IPS-18a (cell line): ENCODE data around the gene FOXF2.

ENCODE experiments used
- H3K27ac ChIP-seq: one replicate; pipeline ENCODE4 v1.5.1; 2013; ENCODE audit warnings: low read length
- H3K27me3 ChIP-seq: one replicate; pipeline ENCODE4 v1.6.1; 2013; ENCODE audit warnings: mild to moderate bottlenecking, low read length; ENCODE audit not compliant: control insufficient read depth, insufficient read depth
- H3K36me3 ChIP-seq: one replicate; pipeline ENCODE4 v1.6.1; 2013; ENCODE audit warnings: low read depth, low read length; ENCODE audit not compliant: control insufficient read depth
- H3K4me1 ChIP-seq: one replicate; pipeline ENCODE4 v1.6.1; 2013; ENCODE audit warnings: low read depth, low read length; ENCODE audit not compliant: control insufficient read depth
- H3K4me3 ChIP-seq: one replicate; pipeline ENCODE4 v1.5.1; 2013; ENCODE audit warnings: low read length
- H3K9ac ChIP-seq: one replicate; pipeline ENCODE4 v1.6.1; 2013; ENCODE audit warnings: mild to moderate bottlenecking, low read length, moderate library complexity
- H3K9me3 ChIP-seq: one replicate; pipeline ENCODE4 v1.6.1; 2013; ENCODE audit warnings: low read depth, low read length; ENCODE audit not compliant: control insufficient read depth

Gene FOXF2

GRCh38 chr6:1420382-1420781 lies 31.0 kb downstream of the FOXF2 start:
- Histone ChIP-seq H3K36me3 (no peaks in the 10 kb centered on the region), H3K4me3 (no peak overlapping the region), H3K9me3 (no peaks in the 10 kb centered on the region), H3K27ac (no peak overlapping the region), H3K9ac (no peak overlapping the region), H3K4me1 (no peaks in the 10 kb centered on the region), H3K27me3 (peaks cover 7% of the 10 kb centered on the region)

GRCh38 chr6:1422290-1422689 lies 32.9 kb downstream of the FOXF2 start:
- no peak overlapping the region for H3K9ac ChIP-seq
- H3K9me3 ChIP-seq, result no peaks in the 10 kb centered on the region
- no peak overlapping the region for H3K27ac ChIP-seq
- no peaks in the 10 kb centered on the region for H3K4me1 ChIP-seq
- H3K4me3 ChIP-seq, result no peak overlapping the region
- H3K27me3 ChIP-seq, result peaks cover 7% of the 10 kb centered on the region
- no peaks in the 10 kb centered on the region for H3K36me3 ChIP-seq

- no peaks in the 10 kb centered on the region for H3K4me1 ChIP-seq
- no peak overlapping the region for H3K9ac ChIP-seq
- H3K36me3 ChIP-seq, result no peaks in the 10 kb centered on the region
- peaks cover 7% of the 10 kb centered on the region for H3K27me3 ChIP-seq
- no peaks in the 10 kb centered on the region for H3K9me3 ChIP-seq
- no peak overlapping the region for H3K27ac ChIP-seq
- H3K4me3 ChIP-seq, result no peak overlapping the region
Measured at GRCh38 chr6:1423578-1423977, 34.2 kb downstream of the FOXF2 start.

GRCh38 chr6:1424306-1424927 lies 35.0 kb downstream of the FOXF2 start:
- Histone ChIP-seq H3K27me3 (peaks cover 7% of the 10 kb centered on the region), H3K4me3 (no peak overlapping the region), H3K9me3 (no peaks in the 10 kb centered on the region), H3K27ac (no peak overlapping the region), H3K36me3 (no peaks in the 10 kb centered on the region), H3K9ac (no peak overlapping the region), H3K4me1 (no peaks in the 10 kb centered on the region)

GRCh38 chr6:1426416-1426815 lies 37.0 kb downstream of the FOXF2 start:
- no peak overlapping the region for H3K4me3 ChIP-seq
- H3K27ac ChIP-seq, result no peak overlapping the region

GRCh38 chr6:1435806-1436205 lies 46.4 kb downstream of the FOXF2 start:
- Histone ChIP-seq H3K27ac (no peak overlapping the region), H3K4me1 (peaks cover 9% of the 10 kb centered on the region), H3K27me3 (no peaks in the 10 kb centered on the region), H3K36me3 (no peaks in the 10 kb centered on the region), H3K9ac (no peak overlapping the region), H3K9me3 (peaks cover 5% of the 10 kb centered on the region), H3K4me3 (no peak overlapping the region)

More at GRCh38 chr6:1426416-1426815, 37.0 kb downstream of the FOXF2 start:
- H3K36me3 ChIP-seq, result no peaks in the 10 kb centered on the region
- H3K27me3 ChIP-seq, result peaks cover 7% of the 10 kb centered on the region
- no peaks in the 10 kb centered on the region for H3K9me3 ChIP-seq
- H3K9ac ChIP-seq, result no peak overlapping the region
- H3K4me1 ChIP-seq, result no peaks in the 10 kb centered on the region

GRCh38 chr6:1436334-1437306 lies 47.2 kb downstream of the FOXF2 start:
- Histone ChIP-seq H3K9me3 (peaks cover 5% of the 10 kb centered on the region), H3K27ac (no peak overlapping the region), H3K36me3 (no peaks in the 10 kb centered on the region), H3K9ac (no peak overlapping the region), H3K27me3 (no peaks in the 10 kb centered on the region), H3K4me3 (no peak overlapping the region), H3K4me1 (peaks cover 9% of the 10 kb centered on the region)

- H3K4me3 ChIP-seq, result no peak overlapping the region
- no peaks in the 10 kb centered on the region for H3K36me3 ChIP-seq
- no peaks in the 10 kb centered on the region for H3K27me3 ChIP-seq
- no peak overlapping the region for H3K9ac ChIP-seq
- H3K4me1 ChIP-seq, result peaks cover 9% of the 10 kb centered on the region
- no peak overlapping the region for H3K27ac ChIP-seq
- H3K9me3 ChIP-seq, result peaks cover 5% of the 10 kb centered on the region
Measured at GRCh38 chr6:1437553-1438406, 48.4 kb downstream of the FOXF2 start.

GRCh38 chr6:1438471-1438881 lies 49.1 kb downstream of the FOXF2 start:
- peaks cover 9% of the 10 kb centered on the region for H3K4me1 ChIP-seq
- H3K36me3 ChIP-seq, result no peaks in the 10 kb centered on the region
- peaks cover 5% of the 10 kb centered on the region for H3K9me3 ChIP-seq
- H3K27me3 ChIP-seq, result no peaks in the 10 kb centered on the region
- H3K4me3 ChIP-seq, result no peak overlapping the region
- no peak overlapping the region for H3K9ac ChIP-seq
- H3K27ac ChIP-seq, result no peak overlapping the region

- H3K9ac ChIP-seq, result no peak overlapping the region
Measured at GRCh38 chr6:1439349-1439748, 50.0 kb downstream of the FOXF2 start.

GRCh38 chr6:1442929-1443328 lies 53.6 kb downstream of the FOXF2 start:
- Histone ChIP-seq H3K27ac (no peak overlapping the region), H3K27me3 (no peaks in the 10 kb centered on the region), H3K4me1 (peaks cover 5% of the 10 kb centered on the region), H3K4me3 (no peak overlapping the region), H3K9ac (no peak overlapping the region), H3K9me3 (no peaks in the 10 kb centered on the region), H3K36me3 (no peaks in the 10 kb centered on the region)

More at GRCh38 chr6:1439349-1439748, 50.0 kb downstream of the FOXF2 start:
- no peaks in the 10 kb centered on the region for H3K36me3 ChIP-seq
- H3K27ac ChIP-seq, result no peak overlapping the region
- H3K9me3 ChIP-seq, result peaks cover 5% of the 10 kb centered on the region
- H3K27me3 ChIP-seq, result no peaks in the 10 kb centered on the region
- H3K4me1 ChIP-seq, result peaks cover 9% of the 10 kb centered on the region
- H3K4me3 ChIP-seq, result no peak overlapping the region
